ENCODE results near the gene JAK1. TPM values are rescaled to one million over a fixed set of nuclear protein-coding genes. Genes with fewer than 3 reads are reported as not detected.
A peak's percentile ranks its signal among the peaks of the same experiment; 100 is the strongest.

Gene JAK1
- total RNA-seq, 1 experiment from 2014 or later: 138 TPM

- ATAC-seq (no peak), DNase-seq (ENCODE audit: low read depth, low spot score) (no peak)
- TF ChIP-seq CTCF (IDR thresholded peaks at IDR 0.05) (peak; percentile 49), POLR2AphosphoS5 (IDR thresholded peaks at IDR 0.05; ENCODE audit: low read depth, low read length) (no peak), REST (IDR thresholded peaks at IDR 0.05; ENCODE audit: insufficient read depth in 1 of 2, low read depth in 2 of 2, low read length in 1 of 2) (no peak), SIN3A (IDR thresholded peaks at IDR 0.05; ENCODE audit: borderline replicate concordance, insufficient read depth, low read depth, low read length) (no peak), TCF7L2 (IDR thresholded peaks at IDR 0.05; ENCODE audit: low read depth, low read length) (no peak)
- ChIA-PET POLR2A (interaction anchor here (0.6 to 0.7 kb wide), 3 partner anchors 16 to 106 kb away, joined by 3 to 12 read pairs (median 7); no protein-coding TSS in a partner anchor), CTCF (interaction anchor here (0.6 kb wide), 1 partner anchor 260 kb away, joined by 4 read pairs; no protein-coding TSS in a partner anchor)
- peaks cover 13% of the 10 kb centered on the region for H3K4me1 ChIP-seq (ENCODE audit: control insufficient read depth, insufficient read depth, low read length)
- intact Hi-C loops (cut with micrococcal nuclease; ENCODE audit: unreplicated experiment) (loop anchor here (5.0 kb wide), 1 partner anchor 72 kb away; no protein-coding TSS in a partner anchor), in situ Hi-C loops (cut with HindIII; ENCODE audit: low pct_unique_long_range_greater_than_20kb, low sequenced_read_pairs) (no loop called here)
- H3K27me3 ChIP-seq (ENCODE audit: control insufficient read depth, insufficient read depth, low read length): no peaks in the 10 kb centered on the region
- no peaks in the 10 kb centered on the region for H3K36me3 ChIP-seq (ENCODE audit: control insufficient read depth, insufficient read depth, low read length)
- no peak overlapping the region for H3K4me3 ChIP-seq (ENCODE audit: low read depth in 2 of 2, low read length in 2 of 2)
- no TSS peak for BruUV-seq (replicated peaks)
- H3K9me3 ChIP-seq (ENCODE audit: control insufficient read depth, insufficient read depth, low read depth, low read length): no peaks in the 10 kb centered on the region
- H3K27ac ChIP-seq (ENCODE audit: low read length): no peak overlapping the region
These were observed 3.1 kb upstream of the JAK1 start for GRCh38 chr1:64969305-64970046.

- Histone ChIP-seq H3K27me3 (ENCODE audit: control insufficient read depth, insufficient read depth, low read length) (no peaks in the 10 kb centered on the region), H3K9me3 (ENCODE audit: control insufficient read depth, insufficient read depth, low read depth, low read length) (no peaks in the 10 kb centered on the region), H3K4me1 (ENCODE audit: control insufficient read depth, insufficient read depth, low read length) (peaks cover 26% of the 10 kb centered on the region), H3K36me3 (ENCODE audit: control insufficient read depth, insufficient read depth, low read length) (no peaks in the 10 kb centered on the region), H3K27ac (ENCODE audit: low read length) (peak overlapping the region; percentile 85), H3K4me3 (ENCODE audit: low read depth in 2 of 2, low read length in 2 of 2) (peak overlapping the region in 1 of 2 experiments; percentile 88; a peak in 2 of 4 replicates)
- ChIA-PET CTCF (no interaction called here), POLR2A (interaction anchor here (0.9 to 1.2 kb wide), 2 partner anchors 14 to 69 kb away, joined by 3 to 8 read pairs; no protein-coding TSS in a partner anchor)
- BruUV-seq (replicated peaks): no TSS peak
- TF ChIP-seq REST (IDR thresholded peaks at IDR 0.05; ENCODE audit: insufficient read depth in 1 of 2, low read depth in 2 of 2, low read length in 1 of 2) (peak; percentile 74 to 80), TCF7L2 (IDR thresholded peaks at IDR 0.05; ENCODE audit: low read depth, low read length) (no peak)
- in situ Hi-C loops (cut with HindIII; ENCODE audit: low pct_unique_long_range_greater_than_20kb, low sequenced_read_pairs): no loop called here
- intact Hi-C loops (cut with micrococcal nuclease; ENCODE audit: unreplicated experiment): loop anchor here (5.0 kb wide), 1 partner anchor 70 kb away; no protein-coding TSS in a partner anchor
- DNase-seq (ENCODE audit: low read depth, low spot score) (no peak), ATAC-seq (no peak)
These were observed 1.0 kb upstream of the JAK1 start for GRCh38 chr1:64967381-64967780.

Measured in Panc1 (cell line).